NK-92 (cell line): ENCODE measurements around the gene TCF7L2.

Experiments used
- DNase-seq: peaks from one replicate; lab custom pipeline; 2025; ENCODE audit not compliant: unreplicated experiment; lab: John Stamatoyannopoulos, UW

Gene TCF7L2

GRCh38 chr10:112946649-112947048, 3.4 kb upstream of the TCF7L2 start:
- DNase-seq = no peak

- no peak for DNase-seq
Observed at GRCh38 chr10:112948196-112948595, 1.9 kb upstream of the TCF7L2 start.

GRCh38 chr10:112949143-112949823, 764 bp upstream of the TCF7L2 start:
- DNase-seq = no peak

- DNase-seq = no peak
Observed at GRCh38 chr10:112950714-112951358, 789 bp downstream of the TCF7L2 start.

- no peak for DNase-seq
Observed at GRCh38 chr10:112951359-112952281, 1.6 kb downstream of the TCF7L2 start.

GRCh38 chr10:112952282-112953173, 2.5 kb downstream of the TCF7L2 start:
- DNase-seq = no peak

- no peak for DNase-seq
Observed at GRCh38 chr10:112953174-112954159, 3.4 kb downstream of the TCF7L2 start.

- DNase-seq = no peak
Observed at GRCh38 chr10:112954974-112955581, 5.0 kb downstream of the TCF7L2 start.

- no peak for DNase-seq
Observed at GRCh38 chr10:112955582-112956421, 5.8 kb downstream of the TCF7L2 start.

- DNase-seq = no peak
Observed at GRCh38 chr10:112956631-112957350, 6.7 kb downstream of the TCF7L2 start.

- no peak for DNase-seq
Observed at GRCh38 chr10:112957640-112958092, 7.6 kb downstream of the TCF7L2 start.

GRCh38 chr10:112958275-112958995, 8.4 kb downstream of the TCF7L2 start:
- DNase-seq = no peak

GRCh38 chr10:112959207-112959838, 9.3 kb downstream of the TCF7L2 start:
- no peak for DNase-seq

- no peak for DNase-seq
Observed at GRCh38 chr10:112960151-112960681, 10.2 kb downstream of the TCF7L2 start.

GRCh38 chr10:112961609-112962008, 11.6 kb downstream of the TCF7L2 start:
- no peak for DNase-seq

GRCh38 chr10:112962343-112962742, 12.3 kb downstream of the TCF7L2 start:
- no peak for DNase-seq
